ENCODE data around the gene SF3B5.
"Not testable (repeated sequence)": the region's sequence is repeated elsewhere in the genome, so short reads cannot be mapped to it uniquely, and the experiment has no call there.

Gene SF3B5

DNA sequence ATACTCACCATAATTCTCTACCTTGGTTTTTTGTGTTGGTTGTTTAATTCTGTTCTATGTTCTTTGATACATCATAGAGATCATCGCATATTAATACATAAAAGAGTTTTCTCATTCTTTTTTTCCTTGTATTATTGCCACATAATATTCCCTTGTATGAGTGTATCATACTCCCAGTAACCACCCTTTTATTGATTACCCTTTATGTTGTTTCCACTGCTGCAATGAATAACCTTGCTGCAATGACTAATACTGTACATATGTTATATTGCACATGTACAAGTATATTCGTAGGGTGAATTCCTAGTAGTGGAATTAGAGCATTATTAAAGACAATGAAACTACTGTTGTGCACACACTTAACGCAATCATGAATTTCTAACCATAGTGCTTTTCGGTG lies 9.1 kb upstream of the SF3B5 start:
- no peak for DNase-seq

DNA sequence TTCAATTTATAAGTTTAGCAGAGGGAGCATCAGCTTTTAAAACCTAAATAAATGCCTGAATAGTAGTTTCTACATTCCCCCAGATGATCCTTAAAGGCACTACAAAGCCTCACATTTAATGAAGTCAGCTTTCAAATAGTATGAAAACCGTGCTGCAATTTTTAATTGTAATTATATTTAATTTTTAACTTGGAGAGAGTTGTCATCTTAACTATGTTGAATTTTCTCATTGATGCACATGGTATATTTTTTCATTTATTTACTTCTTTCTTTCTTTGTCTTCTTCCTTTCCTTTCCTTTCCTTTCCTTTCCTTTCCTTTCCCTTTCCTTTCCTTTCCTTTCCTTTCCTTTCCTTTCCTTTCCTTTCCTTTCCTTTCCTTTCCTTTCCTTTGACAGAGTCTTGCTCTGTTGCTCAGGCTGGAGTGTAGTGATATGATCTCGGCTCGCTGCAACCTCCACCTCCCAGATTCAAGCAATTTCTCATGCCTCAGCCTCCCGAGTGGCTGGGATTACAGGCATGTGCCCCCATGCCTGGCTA lies 7.7 kb upstream of the SF3B5 start:
- DNase-seq: no peak

DNA sequence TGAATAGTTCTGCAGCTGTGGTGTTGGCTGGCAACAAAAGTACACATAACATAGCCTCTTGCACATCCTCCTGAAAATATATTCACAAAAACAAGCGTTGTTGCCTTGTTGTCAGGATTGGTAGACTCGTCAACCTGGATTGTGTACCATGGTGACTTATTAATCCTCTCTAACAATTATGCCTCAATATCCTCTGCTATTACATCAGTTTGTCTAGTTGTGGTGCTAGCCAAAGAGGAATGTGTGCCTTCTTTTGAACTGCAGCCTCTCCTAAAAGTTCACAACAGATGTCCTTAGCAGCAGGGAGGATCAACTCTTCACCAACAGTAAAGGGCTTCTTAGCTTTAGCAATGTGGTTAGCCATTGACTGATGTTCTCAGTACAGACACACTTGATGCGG lies 3.6 kb upstream of the SF3B5 start:
- no peak for DNase-seq

DNA sequence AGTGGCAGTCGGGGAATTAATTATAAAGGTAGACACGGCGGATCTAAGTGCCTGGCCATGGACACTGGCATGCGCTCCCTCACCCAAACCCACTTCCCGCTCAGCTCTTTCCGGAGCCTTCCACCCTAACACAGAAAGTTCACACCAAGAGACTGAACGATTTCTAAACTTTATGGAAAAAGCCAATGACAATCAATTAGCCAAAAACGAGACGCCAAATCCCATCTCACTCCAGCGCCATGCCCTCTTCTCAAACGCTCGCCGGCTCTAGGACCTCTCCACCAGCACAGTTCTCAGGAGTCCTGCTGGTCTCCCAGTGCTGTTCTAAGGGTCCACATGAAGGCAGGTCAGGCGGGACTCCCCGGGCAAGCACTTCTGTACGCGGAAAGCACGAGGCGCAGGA lies 641 bp downstream of the SF3B5 start:
- DNase-seq: no peak

DNA sequence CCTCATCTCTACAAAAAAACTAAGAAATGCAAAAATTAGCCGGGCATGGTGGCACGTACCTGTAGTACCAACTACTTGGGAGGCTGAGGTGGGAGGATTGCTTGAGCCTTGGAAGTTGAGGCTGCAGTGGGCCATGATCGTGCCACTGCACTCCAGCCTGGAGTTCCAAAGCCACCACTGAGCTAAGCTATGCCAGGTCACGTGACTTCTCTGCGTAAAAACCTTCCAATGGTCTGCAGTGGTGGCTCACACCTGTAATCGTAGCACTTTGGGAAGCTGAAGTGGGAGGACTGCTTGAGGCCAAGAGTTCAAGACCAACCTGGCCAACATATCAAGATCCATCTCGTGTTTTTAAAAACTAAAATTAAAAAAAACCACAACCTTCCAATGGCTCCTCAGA lies 1.7 kb downstream of the SF3B5 start:
- DNase-seq: no peak

DNA sequence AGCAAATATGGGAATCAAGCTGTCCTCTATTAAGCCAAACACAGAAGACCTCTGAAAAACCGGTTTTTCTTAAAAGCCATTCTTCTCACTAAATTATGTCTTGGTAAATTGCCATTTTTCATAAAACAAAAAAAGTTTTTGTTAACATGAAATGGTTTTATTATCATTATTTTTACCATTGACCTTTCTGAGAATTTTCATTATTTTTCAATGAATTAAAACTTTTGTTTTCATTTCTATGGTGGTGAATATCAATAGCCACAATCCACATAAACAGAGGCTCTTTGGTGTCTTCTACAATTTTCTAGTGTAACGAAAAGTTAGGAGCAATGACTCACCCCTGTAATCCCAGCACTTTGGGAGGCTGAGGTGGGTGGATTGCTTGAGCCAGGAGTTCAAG lies 2.1 kb downstream of the SF3B5 start:
- no peak for DNase-seq

DNA sequence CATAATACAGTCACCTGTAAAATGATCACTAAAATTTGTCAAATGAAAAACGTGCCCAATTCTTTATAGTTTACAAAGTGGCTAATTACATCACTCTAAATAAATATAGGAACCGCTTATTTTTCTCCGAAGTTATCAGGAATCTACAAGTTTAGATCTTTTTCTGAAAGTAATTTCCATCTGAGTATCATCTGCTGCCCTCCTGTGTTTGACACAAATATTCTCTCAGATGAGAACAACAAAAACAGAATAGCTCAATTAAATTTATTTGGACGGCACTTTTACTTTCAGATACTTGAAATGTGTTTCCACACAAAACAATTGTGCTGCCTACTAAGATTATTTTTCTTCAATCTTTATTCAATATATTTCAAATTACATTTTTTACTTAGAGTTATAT lies 5.0 kb downstream of the SF3B5 start:
- DNase-seq: no peak

DNA sequence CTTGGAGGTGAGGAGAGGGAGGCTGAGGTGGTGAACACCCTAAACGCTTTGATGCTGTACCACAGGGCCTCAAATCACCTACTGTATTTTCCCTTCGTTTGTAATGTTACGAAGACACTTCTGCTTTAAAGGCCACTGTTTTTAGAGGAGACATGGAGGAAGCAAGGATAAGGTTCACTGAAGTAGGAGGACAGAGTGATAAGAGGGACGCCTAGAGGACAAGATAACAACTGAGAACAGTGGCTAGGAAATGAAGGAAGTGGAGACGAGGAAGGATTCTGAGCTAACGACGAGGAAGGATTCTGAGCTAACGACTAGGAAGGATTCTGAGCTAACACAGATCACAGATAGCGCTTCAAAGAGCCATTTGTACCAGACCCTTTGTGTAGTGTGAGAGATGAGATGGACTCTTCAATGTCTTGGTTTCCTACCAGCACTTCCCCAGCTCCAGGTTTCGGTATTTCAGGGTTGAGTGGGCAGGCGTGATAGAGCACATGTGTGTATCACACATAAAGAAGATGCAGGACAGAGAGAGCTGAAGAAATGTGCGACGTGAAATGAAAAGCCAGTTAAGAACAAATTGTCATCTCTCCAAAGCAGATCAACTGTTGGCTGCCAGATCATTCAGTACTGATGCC lies 7.5 kb downstream of the SF3B5 start:
- no peak for DNase-seq

DNA sequence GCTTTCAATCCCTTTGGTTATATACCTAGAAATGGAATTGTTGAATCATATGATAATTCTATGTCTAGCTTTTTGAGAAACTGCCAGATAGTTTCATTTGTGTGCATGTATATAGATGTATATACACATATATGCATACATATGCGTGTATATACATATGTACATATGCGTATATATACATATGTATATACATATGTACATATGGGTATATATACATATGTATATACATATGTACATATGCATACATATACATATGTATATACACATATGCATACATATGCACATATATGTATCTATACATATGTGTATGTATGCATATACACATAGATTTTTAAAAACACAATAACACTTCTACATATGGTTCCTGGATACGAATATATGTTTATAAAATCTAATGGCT lies 8.4 kb downstream of the SF3B5 start:
- DNase-seq: no peak

DNA sequence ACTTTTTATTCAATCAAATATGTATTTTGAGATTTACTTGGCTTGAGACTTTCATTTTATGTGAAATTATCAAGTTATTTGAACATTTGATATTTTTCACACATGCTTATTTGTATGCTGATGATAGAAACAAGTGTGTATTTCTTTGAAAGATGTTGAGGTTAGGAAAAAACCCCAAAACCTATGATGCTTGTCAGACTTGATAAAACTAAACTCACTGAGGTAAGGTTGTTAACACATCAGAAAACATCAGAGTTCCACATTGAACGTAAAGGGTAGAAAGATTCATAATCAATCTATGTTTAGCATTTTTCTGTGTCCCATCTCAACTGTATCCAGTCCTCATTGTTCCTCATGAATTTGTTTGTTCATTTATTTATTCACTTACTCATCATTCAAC lies 12.2 kb downstream of the SF3B5 start:
- DNase-seq: no peak

DNA sequence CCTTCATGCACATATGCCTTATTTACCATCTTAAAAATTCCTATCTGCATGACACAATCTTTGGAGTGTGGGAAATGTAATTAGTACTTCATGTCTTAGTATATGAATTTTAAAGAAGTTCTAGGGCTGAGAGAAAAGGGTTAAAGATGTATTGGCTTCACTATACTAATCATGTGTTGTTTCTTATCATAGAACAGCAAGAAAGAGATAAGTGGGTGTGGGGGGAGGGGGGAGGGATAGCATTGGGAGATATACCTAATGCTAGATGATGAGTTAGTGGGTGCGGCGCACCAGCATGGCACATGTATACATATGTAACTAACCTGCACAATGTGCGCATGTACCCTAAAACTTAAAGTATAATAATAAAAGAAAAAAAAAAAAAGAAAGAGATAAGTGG lies 13.0 kb downstream of the SF3B5 start:
- DNase-seq: not testable (repeated sequence)

DNA sequence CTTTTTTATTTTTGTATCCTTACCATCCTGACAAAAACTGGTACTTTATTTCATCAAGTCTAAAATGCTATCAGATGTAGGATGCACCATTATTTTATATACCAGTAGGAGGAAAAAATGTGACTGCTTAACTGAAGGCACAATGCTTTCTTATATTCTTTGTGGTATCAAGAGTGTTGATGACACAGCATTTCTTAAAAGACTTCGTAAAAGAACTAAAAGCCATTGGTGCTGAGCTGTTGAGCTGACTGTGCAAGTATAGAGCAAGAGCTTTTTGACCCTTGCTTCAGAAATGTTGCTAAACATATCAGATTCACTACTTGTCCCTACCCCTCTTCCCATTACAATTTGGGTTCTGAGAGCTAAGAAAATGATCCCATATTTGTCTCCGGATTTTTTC lies 17.5 kb downstream of the SF3B5 start:
- no peak for DNase-seq

DNA sequence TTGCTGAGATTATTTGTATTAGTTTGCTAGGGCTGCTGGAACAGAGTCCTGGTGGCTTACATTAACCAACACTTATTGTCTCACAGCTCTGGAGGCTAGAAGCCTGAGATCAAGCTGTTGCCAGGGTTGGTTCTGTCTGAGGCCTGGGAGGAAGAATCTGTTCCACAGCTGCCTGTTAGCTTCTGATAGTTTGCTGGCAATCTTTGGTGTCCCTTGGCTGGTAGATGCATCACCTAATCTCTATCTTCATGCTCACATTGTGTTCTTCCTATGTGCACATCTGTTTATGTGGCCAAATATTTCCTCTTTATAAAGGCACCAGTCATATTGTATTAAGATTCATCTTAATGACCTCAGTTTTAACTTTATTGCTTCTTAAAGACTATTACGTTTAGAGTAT lies 19.5 kb downstream of the SF3B5 start:
- DNase-seq: no peak

DNA sequence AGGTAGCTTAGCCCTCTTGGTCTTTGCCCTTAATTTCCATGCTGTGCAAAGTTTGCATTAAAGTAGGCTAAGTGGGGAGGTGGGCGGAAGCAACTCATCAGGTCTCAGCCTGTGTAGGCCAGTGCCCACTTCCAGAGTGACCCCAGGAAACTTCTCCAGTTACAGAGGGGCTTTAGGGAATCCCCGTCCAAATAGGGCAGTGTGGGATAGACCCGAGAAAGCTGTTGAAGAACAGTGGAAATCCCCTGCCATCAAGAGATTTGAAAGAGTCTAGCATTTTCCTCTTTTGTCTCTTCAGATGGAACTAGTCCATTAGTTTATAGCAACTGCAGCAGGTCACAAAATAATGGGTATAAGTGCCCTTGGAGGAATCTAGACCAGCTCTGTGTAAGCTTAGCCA lies 20.2 kb downstream of the SF3B5 start:
- DNase-seq: no peak

DNA sequence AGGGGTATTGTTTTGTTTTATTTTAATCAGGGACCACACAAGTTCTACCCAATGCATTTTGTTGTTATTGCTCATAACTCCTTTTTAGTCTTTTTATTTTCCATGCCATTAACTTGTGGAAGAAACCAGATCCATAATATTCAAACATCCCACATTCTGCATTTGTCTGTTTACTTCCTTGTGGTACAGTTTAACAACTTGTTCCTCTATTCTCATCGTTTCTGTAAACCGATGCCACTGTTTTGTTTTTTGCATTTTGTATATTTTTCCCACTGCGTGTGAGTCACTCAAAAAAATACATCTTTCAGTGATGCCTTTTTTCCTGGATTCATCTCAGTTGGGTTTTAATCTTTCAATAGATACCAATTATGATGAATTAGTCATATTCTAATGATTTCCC lies 22.3 kb downstream of the SF3B5 start:
- no peak for DNase-seq

DNA sequence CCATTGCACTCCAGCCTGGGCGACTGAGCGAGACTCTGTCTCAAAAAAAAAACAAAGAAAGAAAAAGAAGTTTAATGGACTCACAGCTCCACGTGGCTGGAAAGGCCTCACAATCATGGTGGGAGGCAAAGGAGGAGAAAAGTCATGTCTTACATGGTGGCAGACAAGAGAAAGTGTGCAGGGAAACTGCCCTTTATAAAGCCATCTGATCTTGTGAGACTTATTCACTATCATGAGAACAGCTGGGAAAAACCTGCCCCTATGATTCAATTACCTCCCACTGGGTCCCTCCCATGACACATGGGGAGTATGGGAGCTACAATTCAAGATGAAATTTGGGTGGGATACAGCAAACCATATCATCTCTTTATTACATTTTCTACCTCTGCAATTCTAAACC lies 25.9 kb downstream of the SF3B5 start:
- DNase-seq: no peak

DNA sequence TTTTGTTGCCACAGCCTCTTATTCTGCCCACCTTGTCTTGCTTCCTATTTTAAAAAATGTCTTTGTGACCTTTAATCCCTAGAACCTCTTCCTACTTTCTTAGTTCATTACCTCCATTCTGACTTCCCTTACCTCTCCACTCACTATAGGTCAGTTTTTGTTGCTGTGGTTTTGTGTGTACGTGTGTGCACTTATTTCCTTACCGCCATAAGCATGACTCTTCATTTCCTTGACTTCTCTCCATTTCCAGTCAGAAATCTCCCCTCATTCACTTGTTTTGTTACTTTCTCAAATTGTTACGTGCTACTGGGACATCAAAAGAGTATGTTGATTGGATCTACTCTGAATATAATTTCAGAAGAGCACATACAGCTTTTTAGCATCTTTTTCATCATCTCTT lies 26.6 kb downstream of the SF3B5 start:
- no peak for DNase-seq

DNA sequence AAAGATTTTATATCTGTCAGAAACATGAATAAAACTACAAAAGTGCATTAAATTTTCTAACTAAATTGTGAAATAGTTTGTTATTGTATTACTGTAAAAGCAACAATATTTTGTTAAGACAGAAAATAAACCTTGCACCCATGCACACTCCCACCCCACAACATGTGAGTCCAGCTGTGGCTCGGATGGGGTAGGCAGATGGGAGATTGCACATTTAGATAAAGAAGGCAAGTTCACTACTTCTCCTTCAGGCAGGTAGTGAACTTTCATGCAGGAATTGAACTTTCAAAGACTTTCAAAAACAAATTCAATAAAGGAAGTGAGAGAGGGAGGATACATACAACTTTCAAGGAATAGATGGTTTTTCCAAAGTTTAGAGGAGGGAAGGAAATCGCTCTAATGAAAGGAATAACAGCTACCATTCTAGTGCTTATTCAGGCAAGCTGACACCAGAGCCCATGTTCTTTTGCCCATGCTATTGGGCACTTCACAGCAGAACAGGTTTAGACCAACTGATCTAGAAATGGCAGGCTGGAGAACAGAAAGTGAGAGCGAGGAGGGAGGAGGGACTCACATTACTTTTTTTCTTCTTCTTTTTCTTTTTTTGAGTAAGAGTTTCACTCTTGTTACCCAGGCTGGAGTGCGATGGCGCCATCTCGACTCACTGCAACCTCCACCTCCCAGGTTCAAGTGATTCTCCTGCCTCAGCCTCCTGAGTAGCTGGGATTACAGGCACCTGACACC lies 28.5 kb downstream of the SF3B5 start:
- no peak for DNase-seq

DNA sequence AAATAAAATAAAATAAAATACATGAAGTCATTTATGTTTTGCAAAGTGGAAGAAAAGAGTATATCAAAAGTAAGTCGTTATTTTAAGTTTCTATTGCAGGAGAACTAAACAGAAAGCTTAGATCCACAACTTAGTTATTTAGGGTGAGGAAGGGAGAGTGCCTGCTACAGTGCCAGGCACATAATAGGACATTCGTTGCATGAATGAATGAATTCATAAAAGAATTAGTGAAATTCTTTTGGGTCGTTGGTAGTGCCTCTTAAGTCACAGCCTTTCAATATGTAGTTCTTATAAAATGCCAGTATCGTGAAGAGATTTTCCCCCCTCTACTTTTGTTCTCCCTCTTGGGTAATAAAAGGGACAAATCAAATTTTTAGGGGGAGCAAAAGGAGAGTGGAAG lies 29.1 kb downstream of the SF3B5 start:
- DNase-seq: no peak

DNA sequence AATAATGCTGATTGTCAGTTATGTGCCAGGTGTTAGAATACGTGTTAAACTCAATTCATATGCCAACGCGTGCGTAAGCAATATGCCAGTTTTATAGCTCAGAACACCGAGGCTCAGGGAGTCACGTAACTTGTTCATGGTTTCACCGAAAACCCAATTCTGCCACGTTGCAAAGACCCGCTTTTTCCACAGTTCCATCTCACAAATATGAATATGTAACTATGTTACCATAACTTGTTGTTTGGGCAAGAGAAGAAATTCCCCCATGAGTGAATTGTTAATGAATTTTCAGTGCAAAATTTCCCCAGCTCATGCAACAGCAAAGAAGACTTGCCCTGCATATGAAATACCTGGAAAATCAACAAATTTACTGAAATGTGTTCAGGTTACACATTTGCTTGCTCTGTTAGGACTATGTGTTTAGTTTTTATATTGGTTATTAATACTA lies 30.1 kb downstream of the SF3B5 start:
- no peak for DNase-seq

DNA sequence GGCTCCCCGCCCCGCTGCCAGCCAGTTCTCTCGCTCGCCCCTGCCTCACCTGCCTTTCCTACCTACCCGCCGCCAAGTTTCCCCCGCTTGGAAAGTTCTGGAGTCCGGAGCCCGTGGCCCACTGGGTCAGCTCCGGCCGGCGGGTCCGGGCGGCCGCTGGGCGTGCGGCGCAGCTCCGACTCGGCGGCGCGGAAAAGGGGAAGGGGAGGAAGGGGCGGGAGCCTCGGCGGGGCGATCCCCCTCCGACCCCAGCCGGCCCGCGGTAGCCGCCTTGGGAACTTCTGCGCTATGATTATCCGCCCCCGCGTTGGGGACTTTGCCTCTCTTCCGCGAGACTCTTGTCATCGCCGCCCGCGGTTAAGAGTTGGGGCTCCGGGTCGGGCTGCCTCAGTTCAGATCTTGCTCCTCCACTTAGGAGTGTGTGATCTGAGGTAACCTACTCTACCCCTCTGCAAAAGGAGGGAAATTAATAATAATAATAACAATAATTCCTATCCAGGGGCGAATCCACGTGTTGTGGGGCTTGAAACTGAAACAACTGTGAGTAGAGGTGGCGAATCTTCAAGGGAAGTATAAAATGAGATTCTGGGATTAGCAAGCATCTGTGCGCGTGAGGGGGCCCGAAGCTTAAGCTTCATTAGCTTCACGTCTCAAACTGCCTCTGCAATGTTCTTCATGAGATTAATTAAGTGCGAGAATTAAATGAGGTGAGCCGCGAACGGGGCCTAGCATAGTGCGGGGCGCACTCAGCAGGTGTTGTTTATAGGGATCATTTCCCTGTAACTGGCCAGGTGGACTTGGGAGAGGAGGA lies 30.8 kb downstream of the SF3B5 start:
- DNase-seq: peak; percentile 77

DNA sequence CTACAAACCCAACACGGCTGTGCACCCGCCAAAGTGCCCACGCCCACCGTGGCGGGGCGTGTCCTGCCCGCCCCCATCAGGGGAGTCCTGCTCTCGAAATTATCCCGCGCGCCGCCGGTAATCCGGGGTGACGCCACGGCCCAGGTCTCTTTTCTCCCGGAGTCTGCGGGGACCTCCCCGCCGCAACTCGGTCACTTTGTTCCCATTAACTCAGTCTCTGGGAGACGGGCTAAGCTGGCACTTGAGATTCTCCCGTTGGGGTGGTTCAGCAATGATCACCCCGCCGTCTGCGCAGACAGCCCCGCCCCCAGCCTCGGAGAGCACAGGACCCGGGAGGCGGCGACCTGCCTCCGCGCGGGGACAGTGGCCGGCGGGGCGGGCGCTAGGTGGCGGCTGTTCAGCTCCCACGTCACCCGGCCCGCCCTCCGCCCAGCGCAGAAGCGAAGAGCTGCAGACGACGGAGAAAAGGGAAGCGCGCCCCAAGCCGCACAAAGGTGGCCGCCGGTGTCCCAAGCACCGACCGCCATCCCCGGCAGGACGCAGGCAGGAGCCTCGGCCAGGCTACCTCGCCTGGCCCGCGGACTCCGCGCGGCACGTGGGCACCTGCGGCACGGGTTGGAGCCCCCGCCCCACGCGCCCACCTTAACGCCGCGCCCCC lies 31.5 kb downstream of the SF3B5 start:
- peak; percentile 87 for DNase-seq

DNA sequence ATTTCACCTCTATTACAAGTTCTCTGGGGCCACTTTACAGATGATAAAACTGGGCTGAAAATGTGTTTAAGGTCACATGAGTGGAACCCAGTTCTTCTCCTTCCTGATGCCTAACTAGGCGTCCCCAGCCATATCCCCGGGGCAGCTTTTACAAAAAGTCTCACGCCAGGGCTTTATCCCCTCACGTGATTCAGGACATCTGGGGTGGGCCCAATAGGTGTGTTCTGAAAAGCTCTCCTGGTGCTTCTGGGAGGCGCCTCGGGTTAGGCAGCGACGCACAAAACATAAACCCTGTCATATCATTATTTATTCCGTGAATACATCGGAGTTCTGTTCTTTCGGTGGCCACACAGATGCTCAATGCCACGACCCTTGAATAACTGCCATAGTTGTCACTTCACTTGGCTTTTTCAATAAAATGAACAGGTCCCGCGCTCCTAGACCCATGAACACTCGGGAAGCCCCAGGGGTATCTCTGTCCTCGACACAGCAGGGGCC lies 32.1 kb downstream of the SF3B5 start:
- DNase-seq: no peak
